ENCODE results near the gene BCKDHB. TPM values are rescaled to one million over a fixed set of nuclear protein-coding genes. Genes with fewer than 3 reads are reported as not detected.
A peak's percentile ranks its signal among the peaks of the same experiment; 100 is the strongest.

BCKDHB gene
- polyA plus RNA-seq, 4 donors, result 13.0 to 27.0 (median 14.8) TPM

- 86 to 99% (median 91%) methylated on average over 3 of the region's 3 CpGs for WGBS, 3 donors
- FAIRE-seq (no peak), DNase-seq (no peak)
- Histone ChIP-seq H3K9me3 (ENCODE audit: control insufficient read depth in 2 of 2, insufficient read depth in 1 of 2, low read depth in 1 of 2, low read length in 1 of 2) (no peaks in the 10 kb centered on the region), H3K27ac (ENCODE audit: low read depth in 1 of 3, low read length in 2 of 3) (no peak overlapping the region), H3K27me3 (ENCODE audit: control insufficient read depth in 3 of 3, insufficient read depth in 3 of 3, low read length in 3 of 3) (no peaks in the 10 kb centered on the region), H3K4me3 (ENCODE audit: low read depth in 1 of 3, low read length in 3 of 3) (no peak overlapping the region), H3K4me1 (ENCODE audit: control insufficient read depth in 3 of 3, insufficient read depth in 2 of 3, low read depth in 1 of 3, low read length in 2 of 3) (no peaks in the 10 kb centered on the region), H3K36me3 (ENCODE audit: control insufficient read depth in 3 of 3, insufficient read depth in 2 of 3, low read depth in 1 of 3, low read length in 3 of 3) (peaks cover 0 to 3% (median 2%) of the 10 kb centered on the region in 3 donors)
These were observed 68.6 kb downstream of the BCKDHB start for GRCh38 chr6:80174900-80175572.

- DNase-seq, result peak; percentile 3 to 10
- no peak overlapping the region for H3K4me3 ChIP-seq (ENCODE audit: low read depth in 1 of 3, low read length in 3 of 3)
- FAIRE-seq, result no peak
These were observed 73.2 kb downstream of the BCKDHB start for GRCh38 chr6:80179695-80180094.

GRCh38 chr6:80181352-80182081 lies 75.0 kb downstream of the BCKDHB start:
- no peak overlapping the region for H3K27ac ChIP-seq (ENCODE audit: low read depth in 1 of 3, low read length in 2 of 3)
- H3K36me3 ChIP-seq (ENCODE audit: control insufficient read depth in 3 of 3, insufficient read depth in 2 of 3, low read depth in 1 of 3, low read length in 3 of 3), result peaks cover 0 to 6% (median under 1%) of the 10 kb centered on the region in 3 donors
- H3K4me3 ChIP-seq (ENCODE audit: low read depth in 1 of 3, low read length in 3 of 3), result no peak overlapping the region
- H3K27me3 ChIP-seq (ENCODE audit: control insufficient read depth in 3 of 3, insufficient read depth in 3 of 3, low read length in 3 of 3), result no peaks in the 10 kb centered on the region
- H3K4me1 ChIP-seq (ENCODE audit: control insufficient read depth in 3 of 3, insufficient read depth in 2 of 3, low read depth in 1 of 3, low read length in 2 of 3), result no peaks in the 10 kb centered on the region
- FAIRE-seq, result no peak
- WGBS, 3 donors, result 77 to 87% (median 79%) methylated on average over 4 of the region's 4 CpGs
- peaks cover 0 to 5% of the 10 kb centered on the region in 2 donors for H3K9me3 ChIP-seq (ENCODE audit: control insufficient read depth in 2 of 2, insufficient read depth in 1 of 2, low read depth in 1 of 2, low read length in 1 of 2)
- DNase-seq, result no peak

More at GRCh38 chr6:80179695-80180094, 73.2 kb downstream of the BCKDHB start:
- no peak overlapping the region for H3K27ac ChIP-seq (ENCODE audit: low read depth in 1 of 3, low read length in 2 of 3)
- H3K9me3 ChIP-seq (ENCODE audit: control insufficient read depth in 2 of 2, insufficient read depth in 1 of 2, low read depth in 1 of 2, low read length in 1 of 2), result no peaks in the 10 kb centered on the region
- peaks cover 0 to 3% (median 2%) of the 10 kb centered on the region in 3 donors for H3K36me3 ChIP-seq (ENCODE audit: control insufficient read depth in 3 of 3, insufficient read depth in 2 of 3, low read depth in 1 of 3, low read length in 3 of 3)
- 14 to 37% (median 24%) methylated on average over 1 of the region's 1 CpG for WGBS, 3 donors
- H3K27me3 ChIP-seq (ENCODE audit: control insufficient read depth in 3 of 3, insufficient read depth in 3 of 3, low read length in 3 of 3), result no peaks in the 10 kb centered on the region
- H3K4me1 ChIP-seq (ENCODE audit: control insufficient read depth in 3 of 3, insufficient read depth in 2 of 3, low read depth in 1 of 3, low read length in 2 of 3), result no peaks in the 10 kb centered on the region

- Histone ChIP-seq H3K36me3 (ENCODE audit: control insufficient read depth in 3 of 3, insufficient read depth in 2 of 3, low read depth in 1 of 3, low read length in 3 of 3) (peaks cover 0 to 4% (median 0%) of the 10 kb centered on the region in 3 donors), H3K4me3 (ENCODE audit: low read depth in 1 of 3, low read length in 3 of 3) (no peak overlapping the region), H3K9me3 (ENCODE audit: control insufficient read depth in 2 of 2, insufficient read depth in 1 of 2, low read depth in 1 of 2, low read length in 1 of 2) (peaks cover 0 to 5% of the 10 kb centered on the region in 2 donors), H3K4me1 (ENCODE audit: control insufficient read depth in 3 of 3, insufficient read depth in 2 of 3, low read depth in 1 of 3, low read length in 2 of 3) (no peaks in the 10 kb centered on the region), H3K27me3 (ENCODE audit: control insufficient read depth in 3 of 3, insufficient read depth in 3 of 3, low read length in 3 of 3) (no peaks in the 10 kb centered on the region), H3K27ac (ENCODE audit: low read depth in 1 of 3, low read length in 2 of 3) (no peak overlapping the region)
- FAIRE-seq (no peak), DNase-seq (no peak)
- 88 to 97% (median 92%) methylated on average over 1 of the region's 1 CpG for WGBS, 3 donors
These were observed 75.8 kb downstream of the BCKDHB start for GRCh38 chr6:80182308-80182707.

GRCh38 chr6:80183019-80183795 lies 76.7 kb downstream of the BCKDHB start:
- H3K4me3 ChIP-seq (ENCODE audit: low read depth in 1 of 3, low read length in 3 of 3), result no peak overlapping the region
- WGBS, 3 donors, result 93 to 94% (median 94%) methylated on average over 4 of the region's 4 CpGs
- FAIRE-seq (no peak), DNase-seq (no peak)
- no peaks in the 10 kb centered on the region for H3K4me1 ChIP-seq (ENCODE audit: control insufficient read depth in 3 of 3, insufficient read depth in 2 of 3, low read depth in 1 of 3, low read length in 2 of 3)
- H3K27me3 ChIP-seq (ENCODE audit: control insufficient read depth in 3 of 3, insufficient read depth in 3 of 3, low read length in 3 of 3), result no peaks in the 10 kb centered on the region
- H3K9me3 ChIP-seq (ENCODE audit: control insufficient read depth in 2 of 2, insufficient read depth in 1 of 2, low read depth in 1 of 2, low read length in 1 of 2), result peaks cover 0 to 5% of the 10 kb centered on the region in 2 donors
- peaks cover 0 to 4% (median 0%) of the 10 kb centered on the region in 3 donors for H3K36me3 ChIP-seq (ENCODE audit: control insufficient read depth in 3 of 3, insufficient read depth in 2 of 3, low read depth in 1 of 3, low read length in 3 of 3)
- no peak overlapping the region for H3K27ac ChIP-seq (ENCODE audit: low read depth in 1 of 3, low read length in 2 of 3)

GRCh38 chr6:80185492-80185891 lies 79.0 kb downstream of the BCKDHB start:
- H3K9me3 ChIP-seq (ENCODE audit: control insufficient read depth in 2 of 2, insufficient read depth in 1 of 2, low read depth in 1 of 2, low read length in 1 of 2), result peaks cover 0 to 5% of the 10 kb centered on the region in 2 donors
- 98 to 100% (median 98%) methylated on average over 2 of the region's 2 CpGs for WGBS, 3 donors
- H3K27ac ChIP-seq (ENCODE audit: low read depth in 1 of 3, low read length in 2 of 3), result no peak overlapping the region
- no peak overlapping the region for H3K4me3 ChIP-seq (ENCODE audit: low read depth in 1 of 3, low read length in 3 of 3)
- DNase-seq (no peak), FAIRE-seq (no peak)
- H3K4me1 ChIP-seq (ENCODE audit: control insufficient read depth in 3 of 3, insufficient read depth in 2 of 3, low read depth in 1 of 3, low read length in 2 of 3), result no peaks in the 10 kb centered on the region
- no peaks in the 10 kb centered on the region for H3K27me3 ChIP-seq (ENCODE audit: control insufficient read depth in 3 of 3, insufficient read depth in 3 of 3, low read length in 3 of 3)
- H3K36me3 ChIP-seq (ENCODE audit: control insufficient read depth in 3 of 3, insufficient read depth in 2 of 3, low read depth in 1 of 3, low read length in 3 of 3), result peaks cover 0 to 4% (median 0%) of the 10 kb centered on the region in 3 donors

- Histone ChIP-seq H3K4me1 (ENCODE audit: control insufficient read depth in 3 of 3, insufficient read depth in 2 of 3, low read depth in 1 of 3, low read length in 2 of 3) (no peaks in the 10 kb centered on the region), H3K9me3 (ENCODE audit: control insufficient read depth in 2 of 2, insufficient read depth in 1 of 2, low read depth in 1 of 2, low read length in 1 of 2) (peaks cover 0 to 5% of the 10 kb centered on the region in 2 donors), H3K4me3 (ENCODE audit: low read depth in 1 of 3, low read length in 3 of 3) (no peak overlapping the region), H3K27me3 (ENCODE audit: control insufficient read depth in 3 of 3, insufficient read depth in 3 of 3, low read length in 3 of 3) (no peaks in the 10 kb centered on the region), H3K36me3 (ENCODE audit: control insufficient read depth in 3 of 3, insufficient read depth in 2 of 3, low read depth in 1 of 3, low read length in 3 of 3) (peaks cover 0 to 4% (median 0%) of the 10 kb centered on the region in 3 donors), H3K27ac (ENCODE audit: low read depth in 1 of 3, low read length in 2 of 3) (no peak overlapping the region)
- WGBS, 3 donors, result 86 to 95% (median 91%) methylated on average over 7 of the region's 7 CpGs
- FAIRE-seq, result no peak
- DNase-seq, result no peak
These were observed 79.6 kb downstream of the BCKDHB start for GRCh38 chr6:80186082-80186481.

GRCh38 chr6:80196906-80197305 lies 90.4 kb downstream of the BCKDHB start:
- no peak for FAIRE-seq
- WGBS, 3 donors, result 66 to 77% (median 75%) methylated on average over 4 of the region's 4 CpGs

More at GRCh38 chr6:80196906-80197305, 90.4 kb downstream of the BCKDHB start:
- H3K27me3 ChIP-seq (ENCODE audit: control insufficient read depth in 3 of 3, insufficient read depth in 3 of 3, low read length in 3 of 3), result no peaks in the 10 kb centered on the region
- DNase-seq, result no peak
- peaks cover 0 to 2% (median 0%) of the 10 kb centered on the region in 3 donors for H3K4me1 ChIP-seq (ENCODE audit: control insufficient read depth in 3 of 3, insufficient read depth in 2 of 3, low read depth in 1 of 3, low read length in 2 of 3)
- no peak overlapping the region for H3K4me3 ChIP-seq (ENCODE audit: low read depth in 1 of 3, low read length in 3 of 3)
- H3K9me3 ChIP-seq (ENCODE audit: control insufficient read depth in 2 of 2, insufficient read depth in 1 of 2, low read depth in 1 of 2, low read length in 1 of 2), result peaks cover 0 to 2% of the 10 kb centered on the region in 2 donors
- H3K36me3 ChIP-seq (ENCODE audit: control insufficient read depth in 3 of 3, insufficient read depth in 2 of 3, low read depth in 1 of 3, low read length in 3 of 3), result peaks cover 0 to 2% (median 0%) of the 10 kb centered on the region in 3 donors
- H3K27ac ChIP-seq (ENCODE audit: low read depth in 1 of 3, low read length in 2 of 3), result no peak overlapping the region
